NCI-H446 treated with DMSO at 0.1 percent for 48 hours (cell line): Measurements from ENCODE around the gene KLHL29.

Experiments
- DNase-seq: peaks from one replicate; lab custom pipeline; 2025; lab: John Stamatoyannopoulos, UW

The KLHL29 gene

DNA sequence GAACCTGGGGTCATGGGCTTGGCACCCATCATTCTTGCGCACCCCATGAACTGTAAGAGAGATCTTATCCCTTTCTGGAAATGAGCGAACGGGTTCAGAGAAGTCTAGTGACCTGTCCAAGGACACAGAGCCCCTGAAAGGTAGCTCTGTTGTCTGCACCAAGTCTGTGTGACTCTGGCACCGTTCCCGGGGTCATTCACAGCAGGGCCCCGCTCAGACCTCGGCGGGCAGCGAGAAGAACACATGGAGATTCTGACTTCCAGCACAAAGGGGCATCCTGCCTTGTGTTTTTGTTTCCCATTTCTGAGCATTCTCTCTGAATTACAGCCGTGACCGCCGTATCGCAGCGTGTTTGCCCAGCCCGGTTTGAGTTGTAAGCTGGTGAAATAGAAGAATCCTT is 231.7 kb downstream of the KLHL29 start:
- no peak for DNase-seq

DNA sequence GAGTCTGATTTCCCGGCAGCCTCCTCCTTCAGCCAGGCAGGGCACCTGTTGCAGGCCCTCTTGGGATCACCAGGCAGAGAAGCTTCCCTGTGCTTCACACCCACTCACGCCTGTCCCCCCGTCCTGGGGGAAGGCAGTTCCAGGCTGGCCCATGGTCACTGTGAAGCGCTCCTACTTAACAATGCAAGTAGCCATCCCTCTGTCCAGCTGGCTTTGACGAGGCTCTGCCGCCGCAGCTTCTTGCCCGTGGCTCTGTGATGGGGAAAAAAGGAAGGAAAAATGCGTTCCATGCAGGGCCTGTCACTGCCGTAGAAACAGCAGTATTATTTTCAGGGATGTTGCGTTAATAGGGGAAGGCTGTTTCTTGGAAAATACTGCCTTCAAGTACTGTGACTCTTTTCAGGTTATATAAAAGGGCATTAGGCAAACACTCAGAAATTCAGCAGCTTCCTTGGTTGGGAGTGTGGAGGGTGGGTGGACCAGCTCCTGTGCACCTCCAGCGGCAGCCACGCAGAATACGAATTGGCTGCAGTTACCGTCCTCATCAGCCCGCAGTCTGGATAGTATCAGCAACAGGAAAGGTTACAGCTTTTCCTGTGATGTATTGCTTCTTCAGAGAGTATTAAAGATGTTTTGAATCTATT is 232.3 kb downstream of the KLHL29 start:
- DNase-seq = no peak

GRCh38 chr2:23617811-23618215 is 232.8 kb downstream of the KLHL29 start:
- no peak for DNase-seq

DNA sequence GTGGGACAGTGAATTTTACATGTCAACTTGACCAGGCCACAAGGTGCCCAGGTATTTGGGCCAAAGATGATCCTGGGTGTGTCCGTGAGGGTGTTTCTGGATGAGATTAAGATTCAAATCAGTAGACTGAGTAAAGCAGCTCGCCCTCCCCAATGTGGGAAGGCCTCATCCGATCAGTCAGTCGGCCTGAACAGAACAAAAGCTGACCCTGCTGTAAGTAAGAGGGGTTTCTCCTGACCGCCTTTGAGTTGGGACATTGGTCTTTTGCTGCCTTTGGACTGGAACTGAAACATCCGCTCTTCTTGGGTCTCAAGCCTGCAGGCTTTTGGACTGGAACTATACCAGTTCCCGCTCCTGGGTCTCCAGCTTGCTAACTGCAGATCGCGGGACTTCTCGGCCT is 233.3 kb downstream of the KLHL29 start:
- no peak for DNase-seq

- no peak for DNase-seq
Measured at GRCh38 chr2:23618794-23619530, 234.0 kb downstream of the KLHL29 start.

- no peak for DNase-seq
Measured at GRCh38 chr2:23619941-23620340, 235.0 kb downstream of the KLHL29 start.

DNA sequence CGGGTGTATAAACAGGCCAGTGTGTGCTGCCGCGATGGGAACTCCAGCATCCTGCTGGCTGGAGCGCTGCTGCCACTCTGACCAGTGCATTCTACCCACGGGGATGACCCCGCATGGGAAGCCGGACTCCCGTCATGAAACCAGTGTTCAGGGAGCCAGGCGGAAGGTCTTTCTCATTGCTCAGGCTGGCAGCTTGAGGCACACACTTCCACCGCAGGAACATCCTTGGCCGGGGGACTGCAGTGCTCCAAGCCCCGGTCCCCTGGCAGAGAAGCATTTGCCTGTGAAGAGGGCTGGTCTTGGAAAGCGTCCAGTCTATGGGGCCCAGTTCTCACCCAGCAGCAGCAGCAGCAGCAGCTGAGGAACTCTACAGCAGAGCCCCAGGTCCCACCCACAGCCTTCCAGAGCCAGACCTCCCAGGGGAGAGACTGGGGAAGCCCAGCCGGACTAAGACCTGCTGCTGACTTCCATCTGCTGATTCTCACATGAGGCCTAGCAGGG is 235.9 kb downstream of the KLHL29 start:
- peak; percentile 85 for DNase-seq

GRCh38 chr2:23621616-23622015 is 236.6 kb downstream of the KLHL29 start:
- DNase-seq = no peak

- DNase-seq = no peak
Measured at GRCh38 chr2:23622466-23622865, 237.5 kb downstream of the KLHL29 start.

DNA sequence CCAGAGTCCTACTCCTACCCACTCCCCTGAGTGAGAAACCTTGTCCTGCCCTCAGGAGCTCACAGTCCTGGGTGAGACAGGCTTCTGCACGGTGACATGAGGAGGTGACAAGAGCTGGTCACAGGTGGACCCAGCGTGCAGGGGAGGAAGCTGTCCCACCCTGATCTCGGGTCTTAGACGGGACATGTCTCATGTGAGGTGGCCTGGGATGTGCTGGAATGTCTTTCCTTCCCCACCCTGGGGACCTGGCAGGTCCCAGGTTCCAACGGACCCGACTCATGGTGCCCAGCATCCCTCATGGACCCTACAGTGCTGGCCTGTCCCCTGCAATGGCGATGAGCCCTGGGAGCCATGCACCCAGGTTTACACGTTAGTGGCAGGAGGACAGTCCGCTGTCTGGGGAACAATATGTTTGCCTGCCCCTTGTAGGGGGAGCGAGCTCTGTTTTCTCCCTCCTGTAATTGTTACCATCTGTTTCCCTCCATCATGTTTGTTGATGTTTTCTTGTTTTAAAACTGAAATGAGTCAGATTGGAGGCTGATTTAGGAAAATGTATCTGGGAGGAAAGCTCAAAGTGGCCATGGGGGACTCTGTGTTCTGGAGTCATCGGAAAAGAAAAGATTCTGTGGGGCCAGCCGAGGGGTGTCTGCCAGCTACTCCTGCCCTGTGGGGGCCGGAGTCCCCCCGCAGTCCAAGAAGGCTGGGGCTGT is 238.1 kb downstream of the KLHL29 start:
- DNase-seq = no peak

DNA sequence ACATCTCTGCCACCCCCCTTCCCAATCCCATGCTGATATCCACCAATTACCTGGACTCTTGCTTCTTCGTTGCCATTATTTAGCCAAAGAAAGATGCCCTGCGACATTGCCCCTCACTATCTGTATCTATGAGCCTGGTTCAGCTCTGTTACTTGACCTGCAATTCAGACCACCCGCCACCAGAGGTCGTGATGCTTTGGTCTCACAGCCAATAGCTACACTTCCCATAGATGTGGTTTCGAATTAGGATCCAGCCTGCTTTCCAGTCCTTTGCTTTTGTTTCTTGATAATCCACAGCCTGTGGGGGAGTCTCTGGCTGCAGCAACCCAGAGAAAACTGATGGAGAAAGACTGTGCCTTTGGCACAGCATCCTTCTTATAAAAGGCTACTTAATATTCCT is 239.4 kb downstream of the KLHL29 start:
- no peak for DNase-seq

DNA sequence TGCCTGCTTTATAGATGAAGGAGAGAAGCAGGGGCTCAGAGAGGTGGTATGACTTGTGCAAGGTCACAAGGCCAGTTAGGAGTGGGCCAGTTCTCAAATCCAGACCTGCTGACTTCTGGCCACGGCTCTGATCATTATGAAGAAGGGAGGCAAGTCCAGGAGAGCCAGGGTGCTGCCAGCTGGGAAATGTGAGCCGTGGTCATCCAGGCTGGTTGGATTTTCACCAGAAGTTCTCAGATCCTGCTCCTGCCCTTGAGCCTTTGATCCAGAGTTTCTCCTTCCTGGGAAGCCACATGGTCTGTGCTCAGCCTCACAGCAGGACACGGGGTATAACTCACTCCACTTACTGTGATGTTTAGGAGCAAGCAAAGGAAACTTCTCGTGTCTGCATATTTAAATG is 239.9 kb downstream of the KLHL29 start:
- DNase-seq = no peak

- DNase-seq = no peak
Measured at GRCh38 chr2:23625726-23626125, 240.7 kb downstream of the KLHL29 start.

DNA sequence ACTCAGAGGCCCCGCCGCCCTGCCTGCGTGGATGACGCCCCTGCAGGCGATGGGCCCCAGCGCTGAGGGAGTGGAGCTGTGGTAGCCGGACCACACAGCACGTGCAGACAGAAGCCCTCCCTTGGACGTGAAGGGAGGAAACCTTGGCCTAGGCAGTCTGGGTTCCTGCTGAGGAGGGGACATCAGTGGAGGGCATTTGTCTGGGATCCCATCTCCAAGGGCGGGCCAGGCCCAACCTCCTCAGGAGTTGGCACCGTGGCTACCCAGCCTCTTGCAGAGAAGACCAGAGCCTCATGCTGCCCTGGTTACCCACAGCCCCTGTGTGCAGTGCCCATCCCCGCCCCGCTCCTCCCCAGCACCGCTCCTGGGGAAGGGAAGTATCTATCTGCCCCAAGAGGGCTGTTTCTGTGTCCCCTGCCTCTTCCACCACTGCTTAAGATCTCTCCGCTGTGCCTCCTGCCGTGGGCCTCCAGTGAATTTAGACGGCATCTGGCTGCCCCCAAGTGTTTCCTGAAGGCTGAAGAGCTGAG is 241.8 kb downstream of the KLHL29 start:
- no peak for DNase-seq

- DNase-seq = no peak
Measured at GRCh38 chr2:23627236-23628009, 242.4 kb downstream of the KLHL29 start.

- DNase-seq = no peak
Measured at GRCh38 chr2:23628926-23629771, 244.2 kb downstream of the KLHL29 start.

- DNase-seq = no peak
Measured at GRCh38 chr2:23629772-23630480, 244.9 kb downstream of the KLHL29 start.

DNA sequence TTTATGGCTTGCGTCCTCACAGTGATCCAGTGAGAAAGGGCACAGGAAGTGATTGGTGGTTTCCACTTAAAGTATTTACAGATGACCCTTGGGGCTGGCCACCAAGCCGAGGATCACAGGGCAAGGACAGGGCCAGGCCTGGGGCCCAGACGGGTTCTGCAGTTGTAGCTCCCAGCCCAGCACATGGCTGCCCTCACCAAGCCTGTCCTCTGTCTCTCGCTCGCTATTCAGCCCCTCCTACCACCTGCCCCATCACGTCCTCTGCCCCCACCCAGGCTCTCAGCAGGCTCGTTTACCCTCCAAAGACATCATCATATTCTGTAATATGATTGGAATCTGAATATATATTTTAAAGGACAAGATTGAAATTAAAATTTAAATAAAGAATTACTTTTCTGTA is 246.0 kb downstream of the KLHL29 start:
- DNase-seq = no peak

DNA sequence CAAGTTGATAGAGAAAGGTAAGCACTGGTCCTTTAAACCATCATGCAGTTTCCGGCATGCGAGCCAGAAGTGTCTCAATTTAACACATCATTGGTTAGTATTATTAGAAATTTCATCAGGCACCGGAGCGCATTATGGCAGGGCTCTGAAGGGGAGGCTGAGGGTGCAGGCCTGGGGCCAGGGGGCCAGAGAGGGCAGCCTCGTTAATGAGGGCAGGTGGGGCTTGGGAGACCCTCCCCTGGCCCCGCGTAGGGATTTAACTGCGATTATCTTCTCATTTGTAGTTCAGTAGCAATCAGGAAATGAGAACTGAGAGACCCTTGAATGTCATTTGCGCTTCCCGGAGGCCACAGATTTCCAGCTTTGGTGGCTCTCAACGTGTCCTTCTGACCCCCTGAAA is 246.4 kb downstream of the KLHL29 start:
- DNase-seq = no peak

DNA sequence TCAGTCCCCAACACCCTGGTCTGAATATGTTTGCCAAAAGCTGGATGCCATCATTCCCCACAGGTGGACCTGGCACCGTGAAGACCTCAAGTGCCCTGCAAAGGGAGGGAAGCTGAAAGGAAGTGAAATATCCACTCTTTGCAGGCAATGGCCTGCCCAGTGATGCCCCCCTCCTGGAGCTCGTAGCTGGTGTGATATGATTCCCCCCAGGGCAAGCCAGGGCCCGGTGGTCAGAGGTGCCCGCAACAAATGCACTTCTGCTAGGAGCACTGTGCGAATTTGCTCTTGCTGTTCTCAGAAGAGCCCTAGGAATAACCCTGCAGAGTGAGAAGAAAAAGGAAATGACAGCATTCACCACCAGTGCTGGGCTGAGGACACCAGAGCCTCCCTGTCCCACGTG is 247.4 kb downstream of the KLHL29 start:
- no peak for DNase-seq
